GM21825 (cell line): Measurements from ENCODE around the gene ARGFX.
"Not testable (repeated sequence)": the region's sequence is repeated elsewhere in the genome, so short reads cannot be mapped to it uniquely, and the experiment has no call there.

Experiments used
- ATAC-seq: cut with Tn5 transposase; IDR thresholded peaks from one replicate; pipeline ENCODE4 v1.9.1; 2021; ENCODE audit warnings: mild to moderate bottlenecking, moderate library complexity; ENCODE audit not compliant: unreplicated experiment

Gene ARGFX

DNA sequence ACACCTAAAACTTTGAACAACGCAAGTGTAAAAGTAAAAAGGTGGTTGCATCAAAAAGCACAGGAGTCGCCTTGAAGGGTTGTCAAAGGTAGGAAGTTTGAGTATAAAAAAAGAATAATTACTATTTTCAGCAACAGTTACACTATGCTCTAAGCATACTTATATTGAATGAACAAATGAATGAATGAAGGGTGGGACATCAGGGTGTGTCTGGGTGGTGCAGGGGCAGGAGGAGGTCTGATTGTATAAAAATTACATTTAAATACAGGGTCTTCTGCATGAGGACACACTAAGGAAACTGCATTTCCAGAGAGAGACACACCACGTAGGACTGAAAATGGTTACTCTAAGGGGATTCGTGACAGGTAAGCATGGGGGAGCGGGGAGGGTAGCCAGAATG is at the start of gene ARGFX:
Gene ARGFX (plus strand): TSS at position 301 of the 400 bp plus-strand sequence. CDS start 2,765 bp downstream, outside the sequence.
- no peak for ATAC-seq

DNA sequence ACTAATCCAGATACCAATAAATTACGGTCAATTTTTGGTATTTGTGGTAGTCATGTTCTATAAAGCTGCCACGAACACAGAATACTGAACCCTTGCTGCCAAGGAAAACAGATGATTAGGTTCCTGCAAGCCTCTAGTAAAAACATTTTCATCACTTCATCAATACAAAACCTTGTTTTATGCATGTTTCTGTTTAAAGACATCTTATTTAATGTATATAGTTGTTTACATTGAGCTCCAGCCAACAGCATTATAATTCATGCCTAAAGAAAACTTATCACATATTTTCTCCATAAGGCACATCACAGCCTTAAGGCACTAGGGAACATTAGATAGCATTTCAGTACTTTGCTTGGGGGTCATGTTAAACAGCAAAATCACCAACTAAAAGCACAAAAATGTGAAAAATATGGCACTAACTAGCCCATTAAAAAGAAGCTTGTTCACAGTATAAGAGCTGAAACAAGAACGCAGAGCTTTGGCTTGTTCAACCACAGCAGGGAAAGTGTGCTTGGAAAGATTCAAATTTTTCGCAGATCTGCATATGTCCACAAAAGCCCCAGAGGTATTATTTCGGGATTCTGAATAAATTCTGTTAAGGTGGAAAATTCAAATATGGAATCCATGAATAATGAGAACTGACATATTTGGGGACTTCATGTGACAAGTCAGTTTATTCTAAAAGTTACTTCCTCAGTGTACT is 49.6 kb upstream of the ARGFX start:
- no peak for ATAC-seq

DNA sequence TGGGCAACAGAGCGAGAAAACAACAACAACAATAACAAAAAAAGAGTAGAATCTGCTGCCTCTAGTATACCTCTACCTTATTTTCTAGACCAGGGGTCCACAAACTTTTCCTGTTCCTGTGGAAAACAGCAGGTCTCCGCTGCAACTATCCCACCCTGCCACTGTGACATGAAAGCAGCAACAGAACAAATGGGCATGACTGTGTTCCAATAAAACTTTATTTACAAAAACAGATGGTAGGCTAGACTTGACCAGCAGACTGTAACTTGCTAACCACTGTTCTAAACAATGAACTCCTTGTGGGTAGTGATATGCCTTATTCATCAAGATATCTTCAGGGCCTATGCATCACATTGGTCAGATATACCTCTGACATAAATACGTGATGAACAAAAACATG is 47.2 kb upstream of the ARGFX start:
- no peak for ATAC-seq

DNA sequence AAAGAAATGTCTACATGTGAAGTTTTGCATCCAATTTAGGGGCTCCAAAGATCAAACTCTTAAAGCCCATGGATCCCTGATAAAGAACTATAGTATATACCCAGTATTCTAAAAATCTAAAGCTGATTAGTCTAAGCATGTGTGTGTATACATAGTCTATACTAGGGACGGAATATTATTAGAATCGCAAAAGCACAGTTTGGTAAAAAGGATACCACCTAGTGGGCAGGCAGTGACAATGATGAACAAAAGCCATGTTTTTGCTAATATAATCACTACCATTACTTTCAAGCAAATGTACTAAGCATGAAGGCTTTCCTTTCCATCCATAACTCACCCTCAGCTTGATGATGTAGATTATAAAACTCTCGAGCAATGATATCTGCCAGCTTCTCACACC is 38.4 kb upstream of the ARGFX start:
- no peak for ATAC-seq

DNA sequence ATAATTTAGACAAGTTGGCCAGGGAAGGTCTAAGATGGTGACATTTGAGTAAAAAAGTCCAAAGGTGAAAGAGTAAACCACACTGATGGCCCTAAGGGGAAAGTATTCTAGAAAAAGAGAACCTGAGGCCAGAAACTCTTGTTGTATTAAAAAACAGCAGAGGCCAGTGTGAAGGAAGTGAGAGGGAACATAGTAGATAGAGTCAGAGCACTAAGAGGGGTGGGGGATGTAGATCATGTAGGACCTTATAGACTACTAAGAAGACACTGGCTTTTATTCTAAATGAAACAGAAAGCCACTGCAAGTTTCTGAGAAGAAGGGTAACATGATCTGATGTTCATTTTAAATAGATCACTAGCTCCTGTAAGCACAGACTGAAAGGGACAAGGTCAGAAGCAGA is 36.5 kb upstream of the ARGFX start:
- ATAC-seq: no peak

DNA sequence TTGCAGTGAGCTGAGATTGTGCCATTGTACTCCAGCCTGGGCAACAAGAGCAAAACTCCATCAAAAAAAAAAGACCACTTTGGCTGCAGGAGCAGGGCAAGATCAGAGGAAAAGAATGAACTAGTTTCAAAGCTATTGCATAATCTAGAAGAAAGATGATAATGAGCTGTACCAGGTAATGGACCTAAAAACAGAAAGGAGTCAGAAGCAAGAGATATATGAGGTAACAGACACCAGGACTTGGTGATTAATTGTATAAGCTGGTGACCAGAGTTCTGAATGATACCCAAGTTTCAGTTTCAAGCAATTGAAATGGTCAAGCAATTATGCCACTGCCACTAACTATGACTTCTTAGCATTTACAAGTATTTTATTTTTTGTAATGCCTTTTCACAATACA is 24.8 kb upstream of the ARGFX start:
- no peak for ATAC-seq

DNA sequence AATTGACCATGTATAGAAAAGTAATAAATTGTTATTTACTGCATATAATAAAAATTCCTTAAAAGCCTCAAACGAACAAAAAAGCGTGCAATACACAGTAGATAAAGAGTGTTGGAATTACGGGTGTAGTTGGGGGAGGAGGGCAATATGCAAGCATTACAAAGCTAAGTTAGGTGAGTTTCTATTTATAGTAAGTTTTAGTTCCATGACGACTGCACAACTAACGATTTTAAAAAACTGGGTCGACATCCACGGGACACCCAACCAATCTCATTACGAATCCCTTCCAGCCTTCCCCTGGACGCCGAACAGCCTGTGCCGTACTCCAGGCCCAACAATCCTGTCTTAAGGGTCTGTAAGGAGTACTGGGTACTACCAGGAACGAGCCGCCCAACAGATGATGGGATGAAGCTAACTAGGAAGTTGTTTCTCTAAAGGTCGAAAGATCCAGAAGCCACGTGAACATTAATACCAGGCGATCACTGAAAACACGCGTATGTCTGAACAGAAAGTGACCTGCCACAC is 22.6 kb upstream of the ARGFX start:
- ATAC-seq: no peak

DNA sequence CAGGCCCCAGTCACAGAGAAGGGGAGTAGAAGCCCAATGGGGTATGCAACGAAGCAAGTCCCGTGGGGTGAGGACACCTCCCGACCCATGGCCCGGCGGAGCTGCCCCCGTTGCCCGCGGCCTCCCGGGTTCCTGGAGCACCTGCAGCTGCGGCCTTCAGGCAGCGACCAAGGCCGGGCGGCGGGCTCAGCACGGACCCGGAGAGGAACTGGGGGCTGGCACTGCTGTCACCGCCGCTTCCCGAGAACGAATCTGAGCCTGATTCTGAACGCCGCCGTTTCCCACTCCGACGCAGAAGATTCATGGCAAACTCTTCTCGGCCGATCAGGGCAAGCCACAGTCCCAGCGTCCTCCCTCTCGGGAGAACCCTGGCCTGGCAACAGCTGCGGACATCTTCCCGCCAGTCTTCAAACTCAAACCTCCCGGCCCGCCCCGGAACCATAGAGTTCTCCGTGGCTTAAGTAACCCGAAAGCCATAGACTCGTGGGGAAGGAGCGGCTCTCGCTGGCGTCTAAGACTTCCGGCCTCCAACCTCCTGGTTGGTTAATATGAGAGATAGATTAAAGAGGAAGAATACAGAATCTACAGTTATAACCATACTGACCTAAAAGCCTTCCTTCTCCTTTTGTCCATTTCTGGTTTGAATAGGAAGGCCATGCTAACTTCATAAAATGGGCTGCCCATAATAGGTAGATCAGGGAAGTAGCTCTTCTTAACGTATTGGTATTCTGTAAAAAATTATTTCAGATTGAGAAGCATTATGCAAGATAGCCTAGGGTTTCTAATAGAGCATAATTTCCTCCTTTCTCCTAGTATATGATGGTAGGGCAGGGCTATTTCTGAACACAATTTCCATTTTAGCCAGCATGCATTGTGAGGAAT is 21.9 kb upstream of the ARGFX start, which contains the start of gene POLQ:
Gene POLQ (minus strand): TSS at position 415 of the 882 bp plus-strand sequence. CDS start 111 bp downstream, at position 304.
- ATAC-seq: peak; percentile 82

DNA sequence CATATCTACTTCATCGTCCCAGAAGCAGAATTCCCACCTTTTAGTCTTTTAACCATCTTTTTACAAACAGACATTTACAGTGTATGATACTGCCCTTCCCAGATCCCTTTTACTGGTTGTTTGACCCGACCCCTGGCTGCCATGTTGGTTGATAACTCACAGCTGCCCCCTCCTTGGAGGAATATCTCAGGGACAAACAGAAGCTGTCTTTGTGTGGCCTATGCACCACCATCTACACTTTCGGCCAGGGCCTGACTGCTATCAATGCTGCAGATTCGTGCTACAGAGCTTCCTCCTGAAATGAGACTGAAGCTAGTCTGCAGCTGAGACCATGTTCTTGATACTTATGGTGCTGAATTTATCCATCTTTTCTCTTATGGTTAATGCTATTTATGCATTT is 15.4 kb upstream of the ARGFX start:
- ATAC-seq: no peak

DNA sequence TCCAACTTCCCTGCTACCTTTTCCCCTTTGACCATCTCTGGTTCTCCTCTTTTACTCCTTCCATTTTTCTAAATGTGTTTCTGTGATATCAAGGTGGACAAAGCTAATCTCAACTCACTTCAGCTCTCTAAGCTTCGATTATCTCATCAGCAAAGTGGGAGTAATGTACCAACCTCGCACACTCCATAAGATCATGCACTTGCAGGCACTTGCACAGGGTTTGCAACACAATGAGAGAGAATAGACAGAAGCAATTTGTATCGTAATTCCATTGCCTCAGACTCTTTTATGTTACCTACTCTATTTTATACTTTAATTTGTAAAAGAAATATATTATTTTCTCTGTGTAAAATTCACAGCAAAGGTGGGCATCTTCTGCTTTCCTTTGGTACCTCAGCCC is 15.0 kb upstream of the ARGFX start:
- ATAC-seq: no peak

DNA sequence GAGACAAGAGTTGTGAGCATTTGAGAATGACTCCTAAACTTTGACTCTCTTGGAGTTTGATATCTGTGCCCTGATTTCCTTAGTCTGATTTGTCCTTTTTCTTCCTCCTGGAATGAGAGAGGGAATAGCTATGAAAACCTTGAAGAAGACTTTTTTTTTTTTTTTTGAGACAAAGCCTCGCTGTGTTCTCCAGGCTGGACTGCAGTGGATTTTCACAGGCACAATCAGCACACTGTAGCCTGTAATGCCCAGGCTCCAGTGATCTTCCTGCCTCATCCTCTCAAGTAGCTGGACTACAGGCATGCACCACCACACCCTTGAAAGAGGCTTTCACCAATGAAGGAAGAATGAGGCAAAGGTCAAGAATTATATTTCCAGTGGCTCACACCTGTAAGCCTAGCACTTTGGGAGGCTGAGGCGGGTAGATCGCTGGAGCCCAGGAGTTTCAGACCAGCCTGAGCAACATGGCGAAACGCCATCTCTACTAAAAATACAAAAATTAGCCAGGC is 10.3 kb upstream of the ARGFX start:
- ATAC-seq: no peak

DNA sequence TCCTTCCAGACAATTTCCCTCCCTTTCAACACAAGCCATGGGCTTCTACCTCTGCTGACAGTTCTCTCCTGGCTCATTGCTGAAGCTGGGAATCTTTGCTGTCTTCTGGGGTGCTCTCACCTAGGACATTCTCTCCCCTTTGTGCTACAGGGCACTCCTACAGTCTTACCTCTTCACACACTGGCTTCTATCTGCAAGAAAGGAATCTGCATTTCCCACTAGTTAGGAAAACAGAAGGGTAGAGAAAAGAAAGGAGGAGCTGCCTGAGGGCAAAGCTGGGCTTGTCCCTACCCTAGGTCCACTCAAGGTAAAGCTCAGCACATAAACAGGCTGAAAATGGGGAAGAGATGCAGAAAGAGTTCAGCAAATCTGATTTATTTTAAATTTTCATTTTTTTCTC is 5.6 kb upstream of the ARGFX start:
- no peak for ATAC-seq

DNA sequence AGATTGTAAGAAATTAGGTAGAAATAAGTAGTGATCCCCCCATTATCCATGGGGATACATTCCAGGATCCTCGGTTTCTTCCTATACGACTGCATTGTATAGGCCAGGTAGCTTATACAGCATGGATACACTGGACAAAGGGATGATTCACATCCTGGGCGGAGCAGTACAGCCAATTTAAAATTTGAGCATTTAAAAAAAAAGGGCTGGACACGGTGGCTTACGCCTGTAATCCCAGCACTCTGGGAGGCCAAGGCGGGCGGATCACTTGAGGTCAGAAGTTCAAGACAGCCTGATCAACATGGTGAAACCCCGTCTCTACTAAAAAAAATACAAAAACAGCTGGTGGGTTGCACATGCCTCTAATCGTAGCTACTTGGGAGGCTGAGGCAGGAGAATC is 976 bp upstream of the ARGFX start:
- ATAC-seq: no peak

DNA sequence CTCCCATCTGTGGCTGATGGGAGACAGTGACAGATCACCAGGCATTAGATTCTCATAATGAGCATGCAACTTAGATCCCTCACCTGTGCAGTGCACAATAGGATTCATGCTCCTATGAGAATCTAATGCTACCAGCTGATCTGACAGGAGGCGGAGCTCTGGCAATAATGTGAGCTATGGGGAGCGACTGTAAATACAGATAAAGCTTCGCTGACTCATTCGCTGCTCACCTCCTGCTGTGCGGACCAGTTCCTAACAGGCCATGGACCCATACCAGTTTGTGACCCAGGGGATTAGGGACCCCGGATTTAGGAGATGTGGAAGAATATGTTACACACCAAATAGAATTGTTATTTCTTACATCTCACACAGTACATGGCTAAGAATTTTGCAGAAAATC is 6.7 kb downstream of the ARGFX start:
- ATAC-seq: no peak

DNA sequence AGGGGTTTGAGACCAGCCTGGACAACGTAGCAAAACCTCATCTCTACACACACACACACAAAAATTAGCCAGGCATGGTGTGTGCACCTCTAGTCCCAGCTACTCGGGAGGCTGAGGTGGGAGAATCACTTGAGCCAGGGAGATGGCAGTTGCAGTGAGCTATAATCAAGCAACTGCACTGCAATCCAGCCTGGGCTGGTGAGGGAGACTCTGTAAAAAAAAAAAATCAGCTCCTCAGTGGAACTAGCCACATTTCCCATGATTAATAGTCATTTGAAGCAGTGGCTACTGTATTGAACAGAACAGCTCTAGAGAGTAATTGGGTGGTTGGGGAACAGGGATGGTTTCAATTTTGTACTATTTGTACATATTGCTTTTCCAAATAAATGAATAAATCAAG is 13.9 kb downstream of the ARGFX start:
- ATAC-seq: no peak

DNA sequence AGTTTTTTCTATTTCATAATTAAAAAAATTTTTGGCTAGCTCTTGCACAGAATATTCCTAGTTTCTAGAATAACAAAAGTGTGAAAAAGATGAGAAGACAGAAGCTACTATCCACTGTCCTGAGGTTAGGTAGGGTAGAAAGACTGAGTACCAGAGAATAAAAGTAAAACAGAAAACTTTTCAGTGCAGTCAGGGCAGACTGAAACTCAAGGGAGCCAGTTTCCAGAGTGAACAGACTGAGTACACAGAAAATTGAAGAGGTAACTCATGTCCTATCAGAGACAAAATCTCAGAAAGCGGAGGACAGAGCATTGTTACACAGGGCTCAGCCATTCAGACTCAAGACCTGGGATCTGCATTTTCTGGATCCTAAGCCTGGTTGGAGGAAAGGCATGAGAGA is 16.7 kb downstream of the ARGFX start:
- ATAC-seq: no peak

DNA sequence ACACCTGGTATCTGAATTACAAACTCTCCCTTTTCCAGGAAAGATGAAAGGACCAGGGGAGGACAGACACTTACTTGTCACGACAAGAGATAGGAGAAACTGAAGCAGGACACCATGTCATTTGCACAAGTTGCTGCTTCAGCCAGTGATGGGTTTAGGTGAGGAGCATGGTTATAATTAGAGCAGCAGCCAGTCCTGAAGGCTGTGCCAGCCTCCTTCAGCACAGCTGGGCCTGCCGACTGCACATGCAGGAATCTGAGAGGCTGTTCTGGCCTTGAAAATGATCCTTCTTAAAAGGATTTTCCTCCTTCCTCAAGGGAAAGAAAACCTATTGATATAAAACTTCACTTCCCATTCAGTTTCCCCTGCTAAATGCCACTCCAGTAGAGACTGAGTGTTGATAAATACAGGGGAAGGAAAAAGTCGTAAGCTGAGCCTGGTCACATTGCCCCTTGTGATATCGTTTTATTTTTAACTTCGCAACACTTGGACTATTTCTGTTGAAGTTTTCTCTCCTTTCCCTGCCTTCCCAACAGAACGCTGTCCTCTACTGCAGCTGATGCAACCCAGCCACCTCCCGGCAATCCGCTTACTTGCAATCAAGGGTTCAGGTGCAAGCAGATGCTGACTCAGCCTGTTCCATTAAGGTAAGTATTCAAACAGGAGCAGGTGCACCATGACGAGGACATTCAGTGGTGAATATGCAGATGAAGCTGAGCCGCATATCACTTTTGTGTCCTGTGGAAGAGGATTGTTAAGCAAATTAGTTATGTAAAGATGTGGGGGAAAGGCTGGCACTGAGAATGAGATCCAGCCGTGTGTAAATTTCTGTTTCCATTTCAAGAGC is 25.3 kb downstream of the ARGFX start, which contains the start of gene FBXO40:
Gene FBXO40 (plus strand): TSS at position 524 of the 847 bp plus-strand sequence. CDS start 27,197 bp downstream, outside the sequence.
- peak; percentile 46 for ATAC-seq

DNA sequence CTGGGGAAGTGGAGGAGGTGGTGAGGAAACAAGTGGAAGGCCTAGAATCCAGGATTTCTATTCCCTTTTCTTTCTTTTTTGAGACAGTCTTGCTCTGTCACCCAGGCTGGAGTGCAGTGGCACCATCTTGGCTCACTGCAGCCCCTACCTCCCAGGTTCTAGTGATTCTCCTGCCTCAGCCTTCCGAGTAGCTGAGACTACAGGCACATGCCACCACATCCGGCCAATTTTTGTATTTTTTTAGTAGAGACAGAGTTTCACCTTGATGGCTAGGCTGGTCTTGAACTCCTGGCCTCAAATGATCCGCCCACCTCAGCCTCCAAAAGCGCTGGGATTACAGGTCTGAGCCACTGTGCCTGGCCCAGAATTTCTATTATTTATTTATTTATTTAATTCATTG is 26.1 kb downstream of the ARGFX start:
- not testable (repeated sequence) for ATAC-seq

DNA sequence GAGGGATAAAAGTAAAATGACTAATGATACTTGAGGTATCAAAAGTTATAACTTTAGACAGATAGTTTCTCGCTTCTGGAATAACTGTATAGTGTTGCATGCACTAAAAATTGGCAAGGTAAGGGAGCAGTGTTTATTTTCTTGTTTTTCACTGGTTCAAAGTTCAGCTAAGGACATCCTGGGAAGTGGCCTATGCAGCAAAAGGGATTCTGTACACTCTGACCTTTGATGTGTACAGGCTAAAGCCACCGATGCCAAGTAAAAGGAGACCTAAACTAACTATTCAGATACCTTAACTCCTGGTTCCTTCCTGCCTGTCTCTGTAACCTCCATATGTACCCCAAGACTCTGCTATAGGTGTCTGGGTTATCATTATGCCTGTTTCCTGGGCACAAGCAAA is 27.1 kb downstream of the ARGFX start:
- ATAC-seq: no peak

DNA sequence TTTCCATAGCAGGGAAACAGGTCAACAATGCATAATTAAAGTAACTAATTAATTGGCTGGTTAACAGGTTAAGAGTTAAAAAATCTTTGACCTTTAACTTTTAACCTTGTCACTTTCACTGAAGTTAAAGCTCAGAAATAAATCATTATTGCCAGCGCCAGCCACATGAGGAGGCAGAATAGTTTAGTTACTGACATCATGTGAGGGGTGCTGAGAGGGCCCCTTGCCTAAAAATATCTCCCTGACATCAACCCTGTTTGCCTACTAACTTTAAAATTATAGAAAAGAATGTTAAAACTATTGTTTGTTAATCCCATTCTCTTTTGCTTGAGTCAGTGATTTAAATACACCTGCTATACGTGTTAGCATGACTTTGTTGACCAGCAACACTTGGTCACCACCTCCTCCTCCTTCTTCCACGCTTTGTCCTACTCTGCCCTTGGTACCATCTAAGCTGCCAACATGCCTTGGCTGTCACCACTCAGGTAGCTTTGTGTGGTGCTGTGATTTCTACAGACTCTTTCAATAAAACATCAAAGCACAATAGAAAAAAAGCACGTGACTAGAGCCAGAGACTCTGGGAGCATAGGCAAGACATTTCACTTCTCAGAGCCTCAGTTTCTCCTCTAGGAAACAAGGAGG is 28.1 kb downstream of the ARGFX start:
- no peak for ATAC-seq
